Endodermal cell (in vitro differentiated cells): ENCODE results near the gene BTNL9. TPM values are rescaled to one million over a fixed set of nuclear protein-coding genes. Genes with fewer than 3 reads are reported as not detected.
A peak's percentile ranks its signal among the peaks of the same experiment; 100 is the strongest.
"Not testable (repeated sequence)": the region's sequence is repeated elsewhere in the genome, so short reads cannot be mapped to it uniquely, and the experiment has no call there.

Experiments
- DNase-seq: peaks from one replicate; pipeline ENCODE4 v3.0.0-alpha.2; 2017
- H3K27ac ChIP-seq: 2 replicates; pipeline ENCODE4 v1.5.1; 2013; ENCODE audit warnings: mild to moderate bottlenecking, low read depth, low read length, moderate library complexity
- H3K27me3 ChIP-seq: 2 replicates; pipeline ENCODE4 v1.6.1; 2013; ENCODE audit warnings: mild to moderate bottlenecking, low read length, moderate library complexity; ENCODE audit not compliant: insufficient read depth, control insufficient read depth, poor library complexity, severe bottlenecking
- H3K36me3 ChIP-seq: 2 replicates; pipeline ENCODE4 v1.7.0; 2013; ENCODE audit warnings: mild to moderate bottlenecking, low read length, moderate library complexity; ENCODE audit not compliant: control insufficient read depth, insufficient read depth
- H3K4me1 ChIP-seq: one replicate; pipeline ENCODE4 v1.7.0; 2013; ENCODE audit warnings: low read length; ENCODE audit not compliant: control insufficient read depth, insufficient read depth
- H3K4me3 ChIP-seq: 2 replicates; pipeline ENCODE4 v1.5.1; 2013; ENCODE audit warnings: mild to moderate bottlenecking, low read length, moderate library complexity
- H3K9ac ChIP-seq: 2 replicates; pipeline ENCODE4 v1.6.1; 2013; ENCODE audit warnings: mild to moderate bottlenecking, low read length, moderate library complexity; ENCODE audit not compliant: poor library complexity, severe bottlenecking; ENCODE audit errors: extremely low read depth
- H3K9me3 ChIP-seq: 2 replicates; pipeline ENCODE4 v1.6.1; 2013; ENCODE audit warnings: mild to moderate bottlenecking, low read length, moderate library complexity; ENCODE audit not compliant: control insufficient read depth
- H3K27ac Mint-ChIP-seq: 2 replicates; pipeline ENCODE4 v1.8.0; 2020; ENCODE audit warnings: mixed read lengths
- H3K27me3 Mint-ChIP-seq: 2 replicates; pipeline ENCODE4 v1.8.0; 2021; ENCODE audit warnings: mild to moderate bottlenecking, mixed read lengths; ENCODE audit not compliant: insufficient read depth
- H3K36me3 Mint-ChIP-seq: 2 replicates; pipeline ENCODE4 v1.8.0; 2020; ENCODE audit warnings: low read depth, mixed read lengths
- H3K4me1 Mint-ChIP-seq: 2 replicates; pipeline ENCODE4 v1.8.0; 2020; ENCODE audit warnings: mixed read lengths
- H3K4me3 Mint-ChIP-seq: 2 replicates; pipeline ENCODE4 v1.8.0; 2020; ENCODE audit warnings: mild to moderate bottlenecking, moderate library complexity, mixed read lengths
- H3K9me3 Mint-ChIP-seq: 2 replicates; pipeline ENCODE4 v1.8.0; 2020; ENCODE audit warnings: mild to moderate bottlenecking, mixed read lengths
- WGBS, 2 experiments: methylation state at CpG; one replicate each; pipeline versions ENCODE4 v1.1.5 to v1.1.7; 2013; ENCODE audit warnings: missing lambda C conversion rate in 2 of 2, mixed read lengths in 1 of 2; ENCODE audit not compliant: insufficient coverage in 1 of 2, insufficient read length in 1 of 2; 5-methylcytosine and 5-hydroxymethylcytosine counted together
- total RNA-seq, 2 donors: library from RNA; stranded (reverse); fragmentation: NEBNext Ultra II Directional in 1 of 2; extraction: Animal tissue kit (Norgen Biotek cat#: 25700) in 1 of 2; gene quantifications; 2 replicates in 1 of 2; 3 replicates in 1 of 2; pipeline ENCODE4 v1.2.1, GENCODE V29; 2021
- TF ChIP-seq, protein P1 (sequence below): fragments of 200-600 bp; sonication (generic); conservative IDR thresholded peaks from 2 replicates; pipeline ENCODE4 v1.5.0; 2021; ENCODE audit warnings: antibody characterized with exemption, mild to moderate bottlenecking

Gene BTNL9
- total RNA-seq, 2 donors from 2014 or later = not detected

DNA sequence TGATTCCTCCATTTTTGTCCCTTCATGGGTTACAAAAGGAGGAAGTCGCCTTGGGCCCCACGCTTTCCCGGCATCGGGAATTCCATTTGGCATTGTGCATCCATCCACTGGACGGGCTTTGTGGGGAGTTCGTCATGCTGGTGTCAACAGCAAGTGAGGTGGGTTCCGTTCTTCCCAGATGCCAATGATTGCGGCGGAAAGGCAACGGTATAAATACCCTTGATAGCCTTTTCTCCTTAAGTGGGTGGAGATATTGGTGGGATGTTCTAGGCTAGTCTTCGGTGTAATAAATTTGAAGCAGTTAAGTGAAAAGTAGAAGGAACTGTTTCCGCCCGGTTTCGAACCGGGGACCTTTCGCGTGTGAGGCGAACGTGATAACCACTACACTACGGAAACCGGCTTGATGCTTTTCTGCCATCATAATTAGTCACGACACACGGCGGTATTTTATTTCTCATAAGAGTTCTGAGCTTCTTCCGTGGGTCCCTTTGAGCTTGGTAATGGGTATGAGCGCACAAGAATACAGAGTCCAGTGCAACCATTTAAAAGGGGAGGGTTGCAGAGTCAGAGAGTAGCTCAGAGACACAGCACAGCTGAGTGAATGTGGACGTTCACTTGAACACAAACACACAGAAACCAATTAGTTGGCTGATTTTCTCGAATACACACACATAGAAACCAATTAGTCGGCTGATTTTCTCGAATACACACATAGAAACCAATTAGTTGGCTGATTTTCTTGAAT lies 62.0 kb downstream of the BTNL9 start:
- not testable (repeated sequence) for H3K36me3 Mint-ChIP-seq, H3K9me3 Mint-ChIP-seq, H3K27ac ChIP-seq, H3K4me3 Mint-ChIP-seq, H3K9me3 ChIP-seq, H3K27ac Mint-ChIP-seq, H3K4me1 Mint-ChIP-seq, H3K4me3 ChIP-seq, H3K4me1 ChIP-seq, H3K36me3 ChIP-seq, DNase-seq, H3K9ac ChIP-seq
- peaks cover 18% of the 10 kb centered on the region for H3K27me3 ChIP-seq
- peaks cover 58% of the 10 kb centered on the region for H3K27me3 Mint-ChIP-seq
- WGBS, 2 experiments = no CpG with 5 or more reads among the region's 30 CpGs

DNA sequence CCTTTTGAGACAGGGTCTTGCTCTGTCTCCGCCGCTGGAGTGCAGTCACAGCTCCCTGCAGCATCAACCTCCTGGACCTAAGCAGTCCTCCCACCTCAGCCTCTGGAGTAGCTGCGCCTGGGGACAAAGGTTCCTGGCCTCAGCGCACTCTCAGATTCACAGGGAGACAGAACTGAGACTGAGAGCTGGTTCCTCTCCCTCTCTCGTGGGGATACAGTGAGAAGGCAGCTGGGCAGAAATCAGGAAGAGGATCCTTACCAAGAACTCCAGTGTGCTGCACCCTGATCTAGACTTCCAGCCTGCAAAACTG lies 64.1 kb downstream of the BTNL9 start:
- 17 to 68% methylated on average over 2 to 5 of the region's 5 CpGs for WGBS, 2 experiments
- H3K4me1 Mint-ChIP-seq, H3K4me1 ChIP-seq: not testable (repeated sequence)

DNA sequence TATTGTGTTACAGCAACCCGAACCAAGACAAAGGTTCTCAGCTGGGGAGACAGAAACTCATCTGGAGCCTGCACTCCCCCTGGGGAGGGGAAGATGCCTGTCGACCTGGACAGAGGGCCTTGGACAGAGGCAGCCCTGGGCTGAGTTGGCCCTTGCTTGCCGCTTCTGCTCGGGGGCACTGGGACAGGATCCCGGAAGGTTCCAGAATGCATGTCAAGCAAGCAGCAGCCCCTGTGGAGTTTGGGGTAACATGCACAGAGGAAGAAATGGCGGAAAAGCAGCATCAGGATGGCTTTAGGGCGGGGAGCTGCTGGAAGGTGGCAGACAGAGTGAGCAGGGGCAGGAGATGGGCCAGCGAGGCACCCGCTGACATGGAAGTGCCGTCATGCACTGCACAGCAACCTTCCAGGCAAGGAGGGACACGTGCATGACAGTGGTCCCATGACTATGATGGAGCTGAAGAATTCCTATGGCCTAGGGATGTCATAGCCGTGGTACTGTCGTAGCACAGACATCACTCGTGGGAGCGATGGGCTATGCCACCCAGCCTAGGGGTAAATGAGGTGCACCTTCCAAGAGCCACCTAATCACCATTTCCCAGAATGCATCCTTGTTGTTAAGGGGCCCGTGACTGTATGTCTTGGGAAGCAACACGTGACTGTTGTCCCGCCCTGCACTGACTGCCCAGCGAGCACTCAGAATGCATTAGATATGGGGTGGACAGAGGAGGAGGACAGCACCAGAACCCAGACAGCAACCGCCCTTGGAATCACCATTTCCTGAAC lies 64.7 kb downstream of the BTNL9 start:
- WGBS, 2 experiments = 67% methylated on average over 11 of the region's 20 CpGs; no CpG with 5 or more reads in 1 of the 2 experiments
- H3K36me3 Mint-ChIP-seq, H3K4me1 ChIP-seq, H3K27ac Mint-ChIP-seq, H3K4me1 Mint-ChIP-seq, H3K4me3 ChIP-seq, H3K27me3 ChIP-seq, H3K36me3 ChIP-seq, H3K27ac ChIP-seq, H3K9ac ChIP-seq, H3K9me3 ChIP-seq, H3K9me3 Mint-ChIP-seq, H3K4me3 Mint-ChIP-seq: not testable (repeated sequence)
- DNase-seq = peak; percentile 58
- peaks cover 73% of the 10 kb centered on the region for H3K27me3 Mint-ChIP-seq

More for the DNA sequence above, 64.1 kb downstream of the BTNL9 start:
- H3K27me3 Mint-ChIP-seq = peaks cover 73% of the 10 kb centered on the region
- not testable (repeated sequence) for H3K4me3 ChIP-seq, H3K27ac Mint-ChIP-seq, H3K36me3 ChIP-seq, H3K9ac ChIP-seq, H3K36me3 Mint-ChIP-seq, H3K27ac ChIP-seq, H3K9me3 ChIP-seq, H3K9me3 Mint-ChIP-seq
- H3K4me3 Mint-ChIP-seq = peak overlapping the region; percentile 52
- DNase-seq = peak; percentile 68
- peaks cover 13% of the 10 kb centered on the region for H3K27me3 ChIP-seq

DNA sequence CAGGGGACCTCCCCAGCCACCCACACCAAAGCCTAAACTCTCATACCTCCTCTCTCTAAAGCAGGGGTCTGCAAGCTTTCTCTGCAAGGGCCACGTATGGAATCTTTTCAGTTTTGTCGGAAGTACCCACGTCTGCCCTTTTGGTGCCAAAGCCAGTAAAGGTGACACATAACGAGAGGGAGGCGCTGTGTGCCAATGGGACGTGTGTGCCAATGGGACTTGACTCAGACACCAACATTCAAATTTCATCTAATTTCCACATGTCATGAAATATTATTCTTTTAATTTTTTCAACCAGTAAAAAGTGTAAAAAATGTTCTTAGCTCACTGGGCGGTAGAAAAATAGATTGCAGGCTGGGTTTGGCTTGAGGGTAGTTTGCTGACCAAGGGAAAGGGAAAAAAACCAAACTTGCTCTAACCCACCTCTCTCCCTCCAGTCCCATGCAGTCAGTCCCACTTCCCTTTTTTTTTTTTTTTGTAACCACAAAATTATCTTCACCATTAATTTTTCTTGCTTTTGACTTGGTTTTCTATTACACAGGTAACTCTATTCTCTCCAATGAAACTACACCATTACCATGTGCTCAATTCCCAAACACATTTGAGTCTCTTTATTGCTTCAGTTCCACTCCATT lies 65.4 kb downstream of the BTNL9 start:
- Histone ChIP-seq H3K36me3 (no peaks in the 10 kb centered on the region), H3K27me3 (peaks cover under 1% of the 10 kb centered on the region), H3K4me3 (no peak overlapping the region), H3K9ac (no peak overlapping the region), H3K27ac (no peak overlapping the region), H3K9me3 (peaks cover 10% of the 10 kb centered on the region), H3K4me1 (no peaks in the 10 kb centered on the region)
- H3K9me3 Mint-ChIP-seq = no peaks in the 10 kb centered on the region
- TF ChIP-seq, protein P1, sequence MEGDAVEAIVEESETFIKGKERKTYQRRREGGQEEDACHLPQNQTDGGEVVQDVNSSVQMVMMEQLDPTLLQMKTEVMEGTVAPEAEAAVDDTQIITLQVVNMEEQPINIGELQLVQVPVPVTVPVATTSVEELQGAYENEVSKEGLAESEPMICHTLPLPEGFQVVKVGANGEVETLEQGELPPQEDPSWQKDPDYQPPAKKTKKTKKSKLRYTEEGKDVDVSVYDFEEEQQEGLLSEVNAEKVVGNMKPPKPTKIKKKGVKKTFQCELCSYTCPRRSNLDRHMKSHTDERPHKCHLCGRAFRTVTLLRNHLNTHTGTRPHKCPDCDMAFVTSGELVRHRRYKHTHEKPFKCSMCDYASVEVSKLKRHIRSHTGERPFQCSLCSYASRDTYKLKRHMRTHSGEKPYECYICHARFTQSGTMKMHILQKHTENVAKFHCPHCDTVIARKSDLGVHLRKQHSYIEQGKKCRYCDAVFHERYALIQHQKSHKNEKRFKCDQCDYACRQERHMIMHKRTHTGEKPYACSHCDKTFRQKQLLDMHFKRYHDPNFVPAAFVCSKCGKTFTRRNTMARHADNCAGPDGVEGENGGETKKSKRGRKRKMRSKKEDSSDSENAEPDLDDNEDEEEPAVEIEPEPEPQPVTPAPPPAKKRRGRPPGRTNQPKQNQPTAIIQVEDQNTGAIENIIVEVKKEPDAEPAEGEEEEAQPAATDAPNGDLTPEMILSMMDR = no peak
- H3K4me1 Mint-ChIP-seq = peaks cover 3% of the 10 kb centered on the region
- no peak for DNase-seq
- 52% methylated on average over 7 of the region's 7 CpGs; no CpG with 5 or more reads in 1 of the 2 experiments for WGBS, 2 experiments
- H3K36me3 Mint-ChIP-seq = no peaks in the 10 kb centered on the region
- H3K27ac Mint-ChIP-seq = no peak overlapping the region
- H3K4me3 Mint-ChIP-seq = no peak overlapping the region
- peaks cover 70% of the 10 kb centered on the region for H3K27me3 Mint-ChIP-seq
